Esophagus squamous epithelium (tissue), 4 donors: ENCODE results near the gene KMT2E.

ENCODE experiments used
- POLR2A ChIP-seq, 4 donors: fragments of 450-650 bp; IDR thresholded peaks; one replicate each; pipeline ENCODE4 v1.6.1; 2017; ENCODE audit warnings: antibody characterized with exemption in 4 of 4, mild to moderate bottlenecking in 4 of 4, moderate library complexity in 3 of 4
- TF ChIP-seq, protein P1 (sequence below), 6 experiments: fragments of 450-650 bp in 4 of 6; fragments of 200-600 bp in 2 of 6; sonication (generic) in 2 of 6; IDR thresholded peaks; one replicate each; pipeline ENCODE4 v1.5.1; 2016 to 2019; ENCODE audit warnings: antibody characterized with exemption in 6 of 6, mild to moderate bottlenecking in 4 of 6, moderate library complexity in 4 of 6

DNA sequence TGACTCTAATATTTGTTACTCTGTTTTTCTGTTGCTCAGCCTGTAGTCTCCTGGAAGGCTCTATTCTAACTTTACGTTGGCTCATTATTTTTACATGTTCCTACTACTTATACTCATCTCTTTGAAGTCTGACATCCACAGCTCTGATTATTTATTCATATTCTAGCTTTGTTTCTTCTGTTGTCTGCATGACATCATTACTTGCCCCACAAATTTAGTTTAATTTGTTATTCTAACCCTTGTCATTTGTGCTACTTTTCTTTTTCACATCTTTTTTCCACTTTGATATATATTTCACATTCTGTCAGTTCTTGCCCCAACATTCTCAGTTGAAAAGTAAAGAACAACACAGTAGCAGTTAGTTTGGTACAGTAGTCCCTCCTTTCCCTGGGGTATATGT is 51.1 kb downstream of the KMT2E start:
- no peak for TF ChIP-seq POLR2A (IDR thresholded peaks at IDR 0.05)
- TF ChIP-seq, protein P1, sequence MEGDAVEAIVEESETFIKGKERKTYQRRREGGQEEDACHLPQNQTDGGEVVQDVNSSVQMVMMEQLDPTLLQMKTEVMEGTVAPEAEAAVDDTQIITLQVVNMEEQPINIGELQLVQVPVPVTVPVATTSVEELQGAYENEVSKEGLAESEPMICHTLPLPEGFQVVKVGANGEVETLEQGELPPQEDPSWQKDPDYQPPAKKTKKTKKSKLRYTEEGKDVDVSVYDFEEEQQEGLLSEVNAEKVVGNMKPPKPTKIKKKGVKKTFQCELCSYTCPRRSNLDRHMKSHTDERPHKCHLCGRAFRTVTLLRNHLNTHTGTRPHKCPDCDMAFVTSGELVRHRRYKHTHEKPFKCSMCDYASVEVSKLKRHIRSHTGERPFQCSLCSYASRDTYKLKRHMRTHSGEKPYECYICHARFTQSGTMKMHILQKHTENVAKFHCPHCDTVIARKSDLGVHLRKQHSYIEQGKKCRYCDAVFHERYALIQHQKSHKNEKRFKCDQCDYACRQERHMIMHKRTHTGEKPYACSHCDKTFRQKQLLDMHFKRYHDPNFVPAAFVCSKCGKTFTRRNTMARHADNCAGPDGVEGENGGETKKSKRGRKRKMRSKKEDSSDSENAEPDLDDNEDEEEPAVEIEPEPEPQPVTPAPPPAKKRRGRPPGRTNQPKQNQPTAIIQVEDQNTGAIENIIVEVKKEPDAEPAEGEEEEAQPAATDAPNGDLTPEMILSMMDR (IDR thresholded peaks at IDR 0.05): no peak
